ENCODE results near the gene BLM.

DNA sequence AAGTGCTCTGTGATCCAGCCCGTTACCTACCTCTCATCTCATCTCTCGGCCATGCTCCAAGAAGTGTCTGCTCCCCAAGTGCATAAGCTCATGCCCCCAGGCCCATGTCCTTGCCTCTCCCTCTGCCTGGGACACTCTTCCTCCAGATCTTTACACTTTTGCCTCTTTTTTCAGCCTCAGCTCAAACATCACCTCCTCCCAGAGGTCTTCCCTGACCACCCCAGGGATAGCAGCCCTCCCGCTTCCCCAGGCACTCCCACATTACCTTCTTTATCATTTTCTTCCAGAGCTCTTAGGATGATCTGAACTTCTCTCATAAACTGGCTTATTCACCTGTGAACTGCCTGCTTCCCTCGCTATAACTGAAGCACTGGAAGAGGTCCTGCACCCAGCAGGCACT lies 148.6 kb downstream of the BLM start:
- TF ChIP-seq POLR2A (IDR thresholded peaks at IDR 0.05; ENCODE audit: low read depth, low read length), result no peak
- no peak for TF ChIP-seq POLR2AphosphoS5 (IDR thresholded peaks at IDR 0.05; ENCODE audit: low read depth, low read length)
- TF ChIP-seq TAF1 (IDR thresholded peaks at IDR 0.05; ENCODE audit: borderline replicate concordance, low read depth, low read length), result no peak

All from GM12892 (cell line).